Activated CD4-positive, alpha-beta T cell treated with anti-CD3 and anti-CD28 coated beads, Interleukin-2, Interleukin-4, amounts not matched to agents 100 ng/mL and 50 ng/mL, durations not matched to agents 16 hours and 8 hours (primary cell): ENCODE data around the gene ECM2.

Experiments used
- DNase-seq: peaks from one replicate; pipeline ENCODE4 v3.0.0-alpha.2; 2020; ENCODE audit warnings: low spot score

The ECM2 gene

GRCh38 chr9:92527832-92528521 is 7.8 kb downstream of the ECM2 start:
- no peak for DNase-seq

GRCh38 chr9:92527291-92527828 is 8.4 kb downstream of the ECM2 start:
- peak; percentile 18 for DNase-seq

GRCh38 chr9:92525306-92525705 is 10.5 kb downstream of the ECM2 start:
- no peak for DNase-seq

GRCh38 chr9:92524881-92525280 is 10.9 kb downstream of the ECM2 start:
- DNase-seq, result no peak

GRCh38 chr9:92522983-92523970 is 12.5 kb downstream of the ECM2 start:
- no peak for DNase-seq

- no peak for DNase-seq
Measured at GRCh38 chr9:92520837-92521236, 15.0 kb downstream of the ECM2 start.

- no peak for DNase-seq
Measured at GRCh38 chr9:92518199-92518598, 17.6 kb downstream of the ECM2 start.

- DNase-seq, result no peak
Measured at GRCh38 chr9:92517046-92517445, 18.7 kb downstream of the ECM2 start.

GRCh38 chr9:92516521-92516920 is 19.3 kb downstream of the ECM2 start:
- no peak for DNase-seq

GRCh38 chr9:92514635-92515034 is 21.2 kb downstream of the ECM2 start:
- no peak for DNase-seq

GRCh38 chr9:92513349-92513748 is 22.4 kb downstream of the ECM2 start:
- no peak for DNase-seq

- no peak for DNase-seq
Measured at GRCh38 chr9:92512622-92513021, 23.2 kb downstream of the ECM2 start.

- DNase-seq, result no peak
Measured at GRCh38 chr9:92510747-92511146, 25.0 kb downstream of the ECM2 start.

GRCh38 chr9:92509050-92509449 is 26.7 kb downstream of the ECM2 start:
- DNase-seq, result no peak

- DNase-seq, result no peak
Measured at GRCh38 chr9:92508018-92508820, 27.6 kb downstream of the ECM2 start.

GRCh38 chr9:92507496-92507895 is 28.3 kb downstream of the ECM2 start:
- no peak for DNase-seq

- DNase-seq, result no peak
Measured at GRCh38 chr9:92507005-92507404, 28.8 kb downstream of the ECM2 start.

GRCh38 chr9:92506184-92506857 is 29.5 kb downstream of the ECM2 start:
- no peak for DNase-seq

GRCh38 chr9:92504881-92505280 is 30.9 kb downstream of the ECM2 start:
- DNase-seq, result no peak

GRCh38 chr9:92503156-92503555 is 32.6 kb downstream of the ECM2 start:
- no peak for DNase-seq

GRCh38 chr9:92501671-92502393 is 34.0 kb downstream of the ECM2 start:
- DNase-seq, result peak; percentile 14
